Stimulated activated CD4-positive, alpha-beta T cell treated with anti-CD3 and anti-CD28 coated beads, TNF-alpha, amount 100 ng/mL, for 1 hour (primary cell): ENCODE measurements around the gene NOC4L.
"Not testable (repeated sequence)": the region's sequence is repeated elsewhere in the genome, so short reads cannot be mapped to it uniquely, and the experiment has no call there.

Source experiments
- DNase-seq, 3 donors: peaks; one replicate each; pipeline ENCODE4 v3.0.0-alpha.2; 2020; ENCODE audit warnings: low read depth in 3 of 3, low spot score in 1 of 3

The NOC4L gene

DNA sequence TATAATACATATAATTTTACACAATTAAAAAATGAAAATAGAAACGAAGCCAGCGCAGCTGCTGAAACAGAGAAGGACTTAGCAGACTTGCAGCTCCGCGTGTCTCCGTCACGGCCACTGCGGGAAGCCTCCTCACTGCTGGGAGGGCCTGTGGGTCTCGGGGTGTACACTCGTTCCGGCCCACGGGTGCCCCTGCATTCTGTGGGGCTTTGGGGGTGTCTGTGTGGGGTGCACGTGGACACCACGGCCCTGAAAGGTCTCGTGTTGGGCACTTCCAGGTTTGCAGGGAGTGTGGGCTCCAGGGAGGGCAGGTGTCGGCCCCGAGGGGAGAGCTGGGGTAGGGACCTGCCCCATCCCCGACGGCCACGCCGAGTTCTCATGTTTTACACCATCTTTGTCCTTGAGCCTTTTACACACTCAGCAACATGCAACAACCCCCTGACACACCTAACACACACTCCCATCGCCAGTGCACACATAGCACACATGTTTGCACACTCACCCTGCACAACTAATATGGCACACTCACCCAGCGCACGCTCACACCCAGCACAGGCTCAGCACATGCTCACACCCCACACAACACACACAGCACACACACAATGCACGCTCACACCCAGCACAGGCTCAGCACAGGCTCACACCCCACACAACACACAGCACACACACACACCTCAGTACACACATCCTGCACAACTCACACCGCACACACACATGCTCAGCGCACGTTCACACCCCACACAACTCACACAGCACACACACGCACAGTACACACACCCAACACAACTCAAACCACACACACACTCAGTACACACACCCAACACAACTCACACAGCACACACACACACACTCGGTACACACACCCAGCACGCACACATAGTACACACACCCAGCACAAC is 36.6 kb downstream of the NOC4L start:
- DNase-seq, result no peak

DNA sequence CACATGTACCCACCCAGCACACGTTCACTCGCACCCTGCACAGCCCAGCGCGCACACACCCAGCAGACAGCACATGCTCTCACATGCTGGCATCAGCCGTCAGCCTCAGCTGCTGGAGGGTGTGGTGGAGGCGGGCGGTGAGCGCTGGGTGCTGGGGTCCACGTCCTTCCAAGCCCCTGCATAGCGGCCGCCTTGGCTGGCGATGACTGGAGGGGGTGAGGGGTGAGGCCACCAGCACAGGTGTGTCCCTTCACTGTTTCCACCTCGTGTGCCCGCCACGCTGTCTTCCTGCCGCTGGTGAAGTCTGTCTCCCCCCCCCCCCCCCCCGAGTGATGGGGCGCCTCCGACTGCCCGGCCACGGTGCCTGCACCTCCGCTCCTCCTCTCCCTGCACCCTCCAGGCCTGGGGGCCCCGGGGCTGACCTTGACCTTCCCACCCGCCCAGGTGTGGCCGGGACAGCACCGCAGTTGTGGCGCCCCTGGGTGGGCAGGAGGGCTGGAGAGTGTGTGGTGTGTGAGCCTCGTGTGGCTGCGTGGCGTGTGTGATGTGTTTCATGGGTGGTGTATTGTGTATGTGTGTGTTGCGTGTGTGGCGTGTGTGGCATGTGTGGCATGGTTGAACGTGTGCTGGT is 37.4 kb downstream of the NOC4L start:
- DNase-seq, result no peak

DNA sequence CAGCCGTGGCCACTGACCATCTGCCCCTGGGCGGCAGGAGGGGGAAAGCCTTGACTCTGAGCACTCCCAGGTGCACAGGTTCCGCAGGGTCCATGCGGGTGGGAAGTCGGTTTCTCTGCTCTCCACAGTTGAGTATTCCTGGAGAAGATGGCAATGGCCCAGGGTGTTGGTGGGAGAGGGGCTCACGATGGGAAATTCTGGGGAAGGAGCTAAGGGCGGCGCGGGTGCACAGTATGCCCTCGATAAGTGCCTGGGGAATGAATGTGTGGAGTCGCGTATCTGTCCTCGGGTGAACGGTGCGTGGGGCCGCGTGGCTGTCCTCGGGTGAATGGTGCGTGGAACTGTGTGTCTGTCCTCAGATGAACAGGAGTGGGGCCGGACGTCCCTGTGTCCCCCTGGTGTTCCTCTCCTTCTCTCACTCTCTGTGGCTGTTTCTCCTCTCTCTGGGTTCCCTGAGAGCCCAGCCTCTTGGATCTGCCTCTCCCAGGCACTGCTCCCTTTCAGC is 38.0 kb downstream of the NOC4L start:
- no peak for DNase-seq

DNA sequence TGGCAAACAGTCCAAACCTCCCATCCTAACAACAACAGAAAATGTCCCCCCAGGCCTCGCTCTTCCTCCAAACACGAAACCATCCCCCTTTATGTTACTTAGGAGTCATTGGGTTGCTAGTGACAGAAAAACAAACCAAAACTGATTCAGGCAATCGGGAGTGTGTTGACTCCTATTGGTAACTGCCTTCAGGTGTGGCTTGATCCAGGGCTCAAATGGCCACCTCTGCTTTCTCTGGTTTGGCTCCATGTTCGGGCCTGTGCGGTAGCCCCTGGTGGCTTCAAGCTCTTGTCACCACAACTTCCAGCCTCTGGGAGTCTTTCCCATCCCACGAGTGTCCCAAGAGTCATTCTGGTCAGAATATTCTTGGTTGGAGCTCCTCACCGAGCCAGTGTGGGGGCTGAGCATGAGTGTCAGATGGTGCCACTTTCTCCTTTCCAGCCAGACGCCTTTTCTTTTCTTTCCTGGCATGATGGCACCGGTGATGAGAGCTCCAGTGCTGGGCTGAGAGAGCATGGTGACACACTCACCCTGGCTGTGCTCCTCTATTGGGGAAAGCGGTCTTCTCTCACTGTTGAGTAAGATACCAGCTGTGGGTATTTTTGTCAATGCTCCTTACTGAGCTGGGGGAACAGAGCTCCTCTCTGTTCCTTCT is 38.6 kb downstream of the NOC4L start:
- DNase-seq, result no peak

DNA sequence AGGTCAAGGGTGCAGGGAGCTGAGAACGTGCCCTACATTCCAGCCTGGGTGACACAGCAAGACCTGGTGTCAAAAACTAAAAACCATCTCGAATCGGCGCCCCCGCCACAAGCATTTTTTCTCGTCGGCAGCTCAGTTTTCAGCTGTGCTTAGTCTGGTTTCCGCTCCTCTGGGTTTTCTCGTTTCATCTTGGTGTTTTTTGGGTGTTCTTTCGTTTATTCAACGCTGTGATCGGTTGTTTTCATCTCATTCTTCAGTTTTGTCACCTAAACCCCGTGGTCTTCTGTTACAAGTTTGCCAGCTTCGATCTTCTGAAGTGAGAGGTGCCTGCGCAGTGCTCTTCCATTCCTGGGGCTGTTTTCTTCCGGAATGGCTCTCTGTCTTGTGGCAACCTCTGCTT is 41.4 kb downstream of the NOC4L start:
- no peak for DNase-seq

DNA sequence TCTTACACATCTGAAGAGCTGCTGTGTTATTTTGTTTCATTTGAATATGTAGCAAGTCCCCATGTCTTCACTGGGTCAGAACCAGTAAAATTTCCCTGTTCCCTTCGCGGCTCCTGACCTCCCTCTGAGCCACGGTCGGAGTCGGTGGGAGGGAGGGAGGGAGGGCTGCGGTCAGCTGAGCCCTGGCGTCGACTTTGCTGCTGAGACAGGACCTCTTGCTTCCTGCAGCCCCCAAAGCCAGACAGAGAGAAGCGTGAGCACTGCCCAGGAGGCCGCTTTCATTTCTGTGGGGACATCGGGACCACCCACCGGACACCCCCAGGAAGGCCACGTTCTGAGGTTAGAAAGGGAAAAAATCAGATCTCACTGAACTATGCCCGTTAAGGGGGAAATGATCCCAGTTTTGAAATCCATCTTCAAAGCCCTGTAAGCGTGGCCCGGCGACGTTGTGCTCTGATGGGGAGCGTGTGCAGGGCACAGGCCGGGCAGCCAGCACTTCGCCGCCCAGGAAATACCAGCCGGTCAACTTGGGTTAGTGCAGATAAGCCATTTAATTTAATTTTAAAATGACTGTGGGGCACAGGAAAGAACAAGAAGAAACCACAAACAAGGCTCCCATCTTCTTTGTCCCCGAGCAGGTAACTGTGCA is 42.1 kb downstream of the NOC4L start:
- DNase-seq, result no peak

DNA sequence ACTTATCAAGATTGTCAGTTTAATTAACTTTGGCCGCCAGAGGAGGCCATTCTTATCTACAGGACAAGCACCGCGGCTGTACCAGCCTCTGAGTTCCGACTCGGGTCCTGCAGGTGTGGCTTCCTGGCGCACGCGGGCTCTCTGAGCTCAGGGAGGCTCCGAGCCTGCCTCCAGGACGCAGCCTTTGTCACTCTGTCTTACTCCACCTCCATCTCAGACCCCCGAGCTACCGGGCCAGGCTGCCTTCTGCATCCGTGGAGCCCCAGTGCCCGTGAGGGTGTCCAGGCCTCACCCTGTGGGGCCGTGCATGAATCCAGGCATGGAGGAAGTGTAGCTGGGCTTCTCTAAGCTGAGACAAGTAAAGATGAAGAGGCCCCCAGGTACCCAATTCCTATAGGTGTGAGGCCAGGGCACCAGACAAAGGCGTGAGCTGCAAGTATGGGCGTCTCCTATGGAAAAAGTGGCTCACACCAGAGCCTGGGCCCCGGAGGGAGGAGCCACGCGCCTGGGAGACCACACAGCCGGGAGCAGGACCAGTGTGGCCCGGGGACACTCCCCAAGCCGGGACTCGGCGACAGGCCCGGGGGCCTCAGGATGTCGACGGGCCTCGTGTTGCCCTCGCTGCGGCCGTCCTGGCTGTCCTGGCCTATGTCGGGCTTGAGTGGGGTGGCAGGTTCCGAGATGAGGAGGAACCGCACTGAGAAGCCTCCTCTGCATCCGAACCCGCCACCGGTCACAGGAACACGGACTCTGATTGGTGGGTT is 42.8 kb downstream of the NOC4L start:
- DNase-seq, result no peak

DNA sequence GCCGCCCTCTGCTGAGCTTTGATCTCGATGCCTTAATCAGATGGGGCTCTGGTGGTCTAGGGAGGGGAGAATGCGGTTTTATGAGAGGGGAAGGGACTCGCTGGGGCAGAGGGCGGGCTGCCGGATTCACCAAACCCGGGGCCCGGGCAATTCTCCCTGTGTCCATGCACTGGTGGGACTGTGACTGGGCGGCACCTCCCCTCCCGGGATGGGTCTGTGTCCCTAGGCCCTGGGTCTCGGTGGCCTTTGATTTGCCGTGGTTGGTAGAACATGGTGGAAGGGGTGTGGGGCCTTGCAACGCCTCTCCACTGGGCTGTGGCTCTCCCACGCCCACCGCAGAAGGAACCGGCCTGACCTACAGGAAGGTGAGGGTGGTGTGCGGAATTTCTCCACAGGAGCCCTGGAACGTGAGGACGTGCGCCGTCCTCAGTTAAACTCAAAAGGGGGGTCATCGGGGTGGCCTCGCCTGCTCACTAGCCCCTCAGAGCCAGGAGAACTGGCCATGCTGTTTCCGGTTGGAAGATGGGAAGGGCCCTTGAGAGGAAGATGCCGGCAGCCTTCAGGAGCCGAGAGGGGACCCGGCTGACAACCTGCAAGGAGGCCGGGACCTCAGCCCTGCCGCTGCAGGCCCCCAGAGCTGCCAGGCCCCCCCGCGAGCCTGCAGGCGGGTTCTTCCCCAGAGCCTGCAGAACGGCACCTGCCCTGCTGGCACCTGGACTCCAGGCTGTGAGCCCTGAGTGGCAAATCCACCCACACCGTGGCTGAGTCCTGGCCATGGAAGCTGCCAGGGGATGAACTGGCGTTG is 43.6 kb downstream of the NOC4L start:
- DNase-seq, result no peak

DNA sequence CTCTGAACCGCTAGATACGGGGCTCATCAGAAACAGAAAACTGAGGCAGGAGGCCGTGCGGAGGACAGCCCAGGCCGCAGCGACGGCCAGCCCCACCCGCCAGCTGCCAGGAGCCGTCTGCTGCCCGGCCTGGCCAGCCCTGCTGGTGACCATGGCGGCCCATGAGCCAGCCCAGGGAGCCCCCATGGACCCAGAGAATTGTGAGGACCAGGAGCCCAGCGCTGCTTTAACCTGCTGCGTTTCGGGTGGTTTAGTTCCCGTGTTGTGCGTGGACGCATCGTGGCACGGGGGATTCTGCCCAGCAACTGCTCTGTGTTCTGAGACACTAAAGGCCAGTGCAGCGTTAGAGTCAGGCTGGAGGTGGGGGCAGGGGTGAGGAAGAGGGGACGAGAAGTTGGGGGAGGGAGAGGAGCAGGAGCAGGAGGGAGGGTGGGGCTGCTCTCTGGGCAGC is 44.2 kb downstream of the NOC4L start:
- no peak for DNase-seq

DNA sequence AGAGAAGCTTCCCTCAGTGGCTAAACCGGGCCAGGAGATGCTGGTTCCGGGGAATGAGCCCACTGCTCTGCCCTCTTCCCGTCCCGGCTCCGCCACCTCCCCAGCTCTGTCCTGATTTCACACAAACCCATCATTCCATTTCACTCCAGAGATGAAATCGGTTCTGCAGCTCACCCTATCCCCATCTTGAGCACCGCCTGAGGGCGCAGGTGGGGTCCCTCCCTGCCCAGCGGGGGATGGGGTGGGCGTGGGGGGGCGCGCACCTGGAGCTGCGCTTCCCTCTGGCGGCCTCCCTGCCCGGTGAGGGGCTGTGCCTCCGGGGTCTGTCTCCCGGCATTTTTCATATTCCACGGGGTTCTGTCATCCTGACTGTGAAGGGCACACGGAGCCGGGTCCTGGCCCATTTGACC is 44.7 kb downstream of the NOC4L start:
- DNase-seq, result no peak

DNA sequence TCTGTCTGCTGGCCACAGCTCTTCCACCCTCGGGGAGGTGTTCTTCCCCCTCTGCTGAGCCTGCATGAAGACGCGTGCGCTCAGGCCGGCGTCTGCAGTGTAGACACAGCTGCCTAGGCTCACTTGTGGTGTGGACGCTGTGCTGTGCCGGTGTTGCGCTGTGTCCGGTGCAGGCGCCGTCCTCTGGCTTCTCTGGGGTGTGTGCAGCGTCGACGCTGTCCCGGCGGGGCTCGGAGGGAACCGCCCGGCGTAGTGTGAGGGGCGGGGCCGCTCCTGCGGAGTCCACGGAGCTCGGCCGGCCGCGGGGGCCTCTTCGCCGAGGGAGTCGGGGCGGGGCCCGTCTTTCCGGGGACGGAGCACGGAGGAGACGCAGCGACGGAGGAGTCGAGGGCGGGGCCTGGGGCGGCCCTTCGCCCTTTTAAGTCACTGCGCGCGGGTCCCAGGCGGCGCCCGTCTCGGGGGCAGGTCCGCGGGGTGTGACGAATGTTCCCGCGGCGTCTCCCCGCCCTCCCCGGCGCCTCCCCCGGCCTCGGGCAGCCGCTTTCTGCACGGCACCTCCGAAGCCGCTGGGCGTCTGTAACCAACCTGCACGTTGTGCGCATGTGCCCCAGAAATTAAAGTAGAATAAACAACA is 45.2 kb downstream of the NOC4L start:
- peak; percentile 87 to 89 (median 87) for DNase-seq

DNA sequence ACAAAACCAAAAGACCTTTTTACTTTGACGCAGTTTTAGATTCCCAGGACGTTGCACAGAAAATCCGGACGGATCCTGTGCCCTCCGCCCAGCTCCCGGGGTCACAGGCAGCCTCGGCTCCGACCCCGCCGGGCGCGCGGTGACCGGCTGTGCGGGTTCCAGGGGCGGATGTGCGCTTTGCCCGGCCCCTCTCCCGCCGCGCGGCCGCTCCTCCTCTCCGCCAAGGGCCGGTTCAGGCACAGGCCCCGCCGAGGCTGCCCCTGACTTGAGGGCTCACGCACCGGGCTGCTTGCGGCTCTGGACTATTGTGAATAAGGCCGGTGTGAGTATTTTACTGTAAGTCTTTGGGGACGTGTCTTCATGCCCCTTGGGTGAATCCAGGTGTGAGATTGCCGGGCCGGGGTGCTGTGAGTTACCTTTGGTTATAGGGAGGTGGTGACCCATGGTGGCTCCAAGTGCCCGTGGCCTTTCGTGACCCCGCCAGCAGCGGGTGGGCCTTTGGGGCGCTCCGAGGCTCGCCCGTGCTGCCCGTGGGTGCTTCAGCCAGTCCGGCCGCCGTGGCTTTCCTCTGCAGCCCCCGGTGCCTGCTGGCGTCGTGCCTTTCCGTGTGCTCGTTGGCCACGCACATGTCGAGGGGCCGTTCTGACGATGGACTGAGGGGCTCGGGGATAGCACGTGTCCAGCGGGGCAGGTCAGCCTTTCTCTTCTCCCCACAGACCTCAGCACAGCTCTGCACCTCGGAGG is 45.9 kb downstream of the NOC4L start:
- no peak for DNase-seq

DNA sequence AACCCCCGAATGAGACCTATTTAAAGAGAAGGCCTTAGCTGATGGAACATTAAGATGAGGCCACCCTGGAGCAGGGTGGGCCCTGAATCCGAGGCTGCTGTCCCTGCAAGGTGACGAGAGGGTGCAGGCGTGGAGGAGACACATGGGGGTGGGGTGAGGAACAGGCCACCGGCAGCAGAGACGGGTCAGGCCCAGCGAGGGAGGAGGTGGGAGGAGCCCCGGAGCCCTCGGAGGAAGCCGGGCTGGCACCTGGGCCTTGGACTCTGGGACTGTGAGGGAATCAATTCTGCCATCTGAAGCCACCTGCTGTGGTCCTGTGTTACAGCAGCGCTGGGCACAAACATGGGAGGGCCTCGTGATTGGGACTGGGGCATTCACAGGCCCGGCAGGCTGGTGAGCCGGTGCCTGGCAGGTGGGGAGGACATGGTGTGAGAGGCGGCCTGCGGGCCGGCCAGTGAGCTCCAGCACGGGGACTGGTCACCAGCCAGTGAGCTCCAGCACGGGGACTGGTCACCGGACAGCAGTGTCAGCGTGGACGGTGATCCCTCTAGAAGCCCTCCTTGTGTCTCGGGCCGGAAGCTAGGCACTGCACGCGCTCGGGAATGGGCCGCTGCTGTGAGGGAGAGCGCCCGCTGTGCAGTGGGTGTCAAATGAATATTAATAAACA is 46.7 kb downstream of the NOC4L start:
- DNase-seq, result no peak

DNA sequence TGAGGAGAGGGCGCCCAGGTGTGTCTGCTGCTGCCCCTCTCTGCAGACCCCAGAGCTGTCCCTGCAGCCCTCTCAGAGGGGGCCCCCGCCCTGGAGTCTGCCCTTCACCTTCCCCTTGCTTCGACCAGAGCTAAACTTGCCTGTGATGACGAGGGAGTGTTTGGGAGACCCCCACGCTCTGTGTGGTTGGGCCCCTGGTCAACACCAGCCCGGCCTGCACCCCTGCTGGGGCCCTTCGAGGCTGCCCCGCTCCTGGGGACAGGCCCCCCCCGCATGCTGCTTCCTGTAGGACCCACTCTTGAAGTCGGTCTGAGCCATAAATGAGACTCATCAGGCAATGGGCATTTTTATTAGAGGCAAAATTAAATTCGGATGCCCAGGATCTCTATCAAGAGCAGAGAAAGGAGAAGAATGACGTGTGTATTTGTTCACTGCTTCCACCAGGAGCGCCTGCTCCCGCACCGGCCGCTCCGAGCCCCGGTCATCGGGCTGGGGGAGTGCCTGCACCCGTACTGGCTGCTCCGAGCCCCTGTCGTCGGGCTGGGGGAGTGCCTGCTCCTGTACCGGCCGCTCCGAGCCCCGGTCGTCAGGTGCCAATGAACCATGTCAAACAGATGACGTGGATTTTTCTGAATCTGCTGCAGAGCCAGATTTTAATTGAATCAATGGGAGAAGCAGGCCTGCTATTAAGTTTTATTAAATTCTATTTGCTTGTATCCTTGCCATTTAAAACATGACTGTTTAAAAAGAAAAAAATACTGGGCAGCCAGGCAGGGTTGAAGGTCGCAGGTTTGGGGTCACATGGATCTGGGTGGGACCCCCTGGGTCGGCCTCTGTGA is 47.7 kb downstream of the NOC4L start:
- DNase-seq, result no peak

DNA sequence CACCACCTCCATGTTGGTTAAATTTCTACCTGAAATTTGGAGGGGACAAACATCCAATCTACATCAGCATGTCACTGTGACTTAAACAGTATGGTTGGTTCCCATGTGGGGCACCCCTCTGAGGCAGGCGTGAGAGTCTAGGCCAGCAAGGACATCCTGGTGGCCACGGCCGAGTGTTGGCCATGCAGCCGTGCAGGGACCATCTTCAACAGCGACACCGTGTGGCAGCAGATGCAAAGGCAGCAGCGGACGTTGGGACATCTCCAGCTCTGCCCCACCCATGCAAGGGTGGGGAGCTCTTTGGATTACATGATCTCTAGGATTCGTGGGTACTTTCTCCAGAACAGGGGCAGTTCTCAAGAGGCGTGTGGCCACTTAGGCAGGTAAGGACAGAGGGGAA is 49.8 kb downstream of the NOC4L start:
- DNase-seq, result no peak

DNA sequence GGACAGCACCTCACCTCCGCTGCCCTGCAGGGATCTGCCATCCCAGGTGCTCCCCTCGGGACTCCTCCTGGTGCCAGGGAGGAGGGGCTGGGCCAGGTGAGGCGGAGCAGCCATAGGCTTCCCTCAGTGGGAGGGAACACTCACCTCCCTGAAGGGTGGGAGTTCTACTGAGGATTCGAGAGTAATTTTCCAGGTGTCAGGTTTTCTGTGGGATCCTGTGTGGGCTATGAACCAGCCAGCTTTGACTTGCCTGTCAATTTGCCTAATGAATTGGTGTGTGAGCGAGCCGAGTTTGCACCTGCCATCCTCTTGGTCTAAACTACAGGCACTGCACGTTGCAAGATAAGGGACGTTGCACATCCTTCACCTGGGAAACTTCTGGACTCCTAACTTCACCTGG is 50.3 kb downstream of the NOC4L start:
- no peak for DNase-seq

DNA sequence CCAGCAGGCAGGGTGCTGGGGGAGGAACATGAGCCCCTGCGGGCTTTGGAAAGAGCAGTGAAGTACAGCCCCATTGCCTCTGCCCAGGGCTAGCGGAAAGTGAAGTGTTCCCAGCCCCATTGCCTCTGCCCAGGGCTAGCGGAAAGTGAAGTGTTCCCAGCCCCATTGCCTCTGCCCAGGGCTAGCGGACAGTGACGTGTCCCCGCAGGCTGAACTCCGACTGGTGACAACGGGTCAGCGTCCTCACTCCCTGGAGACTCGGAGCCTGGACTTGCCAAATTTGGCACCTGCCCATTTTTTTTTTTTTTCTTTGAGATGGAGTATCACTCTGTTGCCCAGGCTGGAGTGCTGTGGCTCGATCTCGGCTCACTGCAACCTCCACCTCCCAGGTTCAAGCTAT is 51.0 kb downstream of the NOC4L start:
- not testable (repeated sequence) for DNase-seq
